Measurements from ENCODE around the gene ALPI. TPM values are rescaled to one million over a fixed set of nuclear protein-coding genes. Genes with fewer than 3 reads are reported as not detected.
A peak's percentile ranks its signal among the peaks of the same experiment; 100 is the strongest.

Gene ALPI
- total RNA-seq, 1 experiment from 2014 or later: not detected

DNA sequence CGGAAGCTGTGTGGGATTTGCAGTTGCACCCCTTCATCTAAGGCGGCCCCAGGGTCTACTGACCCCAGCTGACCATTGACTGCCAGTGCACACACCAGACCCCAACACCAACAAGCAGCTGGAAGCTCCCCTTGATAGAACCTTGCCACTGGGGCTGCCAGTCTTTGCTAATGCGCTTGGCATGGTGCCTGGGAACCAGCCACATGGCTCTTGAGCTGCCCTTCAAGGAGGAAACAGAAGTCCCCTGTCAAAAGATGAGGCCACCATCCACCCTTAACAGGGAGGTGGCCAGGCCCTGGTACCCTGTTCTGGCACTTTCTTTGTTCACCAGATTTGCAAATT lies 8.6 kb downstream of the ALPI start:
- CTCF ChIA-PET: interaction anchor here (0.6 to 1.2 kb wide), 3 partner anchors 18 to 93 kb away, joined by 3 read pairs; no protein-coding TSS in a partner anchor
- Mint-ChIP-seq H3K36me3 (ENCODE audit: insufficient read depth, unreplicated experiment) (no peaks in the 10 kb centered on the region), H3K4me3 (ENCODE audit: unreplicated experiment) (no peak overlapping the region), H3K4me1 (ENCODE audit: insufficient read depth, unreplicated experiment) (peaks cover 20% of the 10 kb centered on the region), H3K27ac (ENCODE audit: low read depth, unreplicated experiment) (no peak overlapping the region), H3K9me3 (ENCODE audit: unreplicated experiment) (no peaks in the 10 kb centered on the region), H3K27me3 (ENCODE audit: insufficient read depth, unreplicated experiment) (no peaks in the 10 kb centered on the region)
- intact Hi-C loops (cut with micrococcal nuclease): no loop called here
- BruUV-seq (replicated peaks): no TSS peak
- TF ChIP-seq, protein P1, sequence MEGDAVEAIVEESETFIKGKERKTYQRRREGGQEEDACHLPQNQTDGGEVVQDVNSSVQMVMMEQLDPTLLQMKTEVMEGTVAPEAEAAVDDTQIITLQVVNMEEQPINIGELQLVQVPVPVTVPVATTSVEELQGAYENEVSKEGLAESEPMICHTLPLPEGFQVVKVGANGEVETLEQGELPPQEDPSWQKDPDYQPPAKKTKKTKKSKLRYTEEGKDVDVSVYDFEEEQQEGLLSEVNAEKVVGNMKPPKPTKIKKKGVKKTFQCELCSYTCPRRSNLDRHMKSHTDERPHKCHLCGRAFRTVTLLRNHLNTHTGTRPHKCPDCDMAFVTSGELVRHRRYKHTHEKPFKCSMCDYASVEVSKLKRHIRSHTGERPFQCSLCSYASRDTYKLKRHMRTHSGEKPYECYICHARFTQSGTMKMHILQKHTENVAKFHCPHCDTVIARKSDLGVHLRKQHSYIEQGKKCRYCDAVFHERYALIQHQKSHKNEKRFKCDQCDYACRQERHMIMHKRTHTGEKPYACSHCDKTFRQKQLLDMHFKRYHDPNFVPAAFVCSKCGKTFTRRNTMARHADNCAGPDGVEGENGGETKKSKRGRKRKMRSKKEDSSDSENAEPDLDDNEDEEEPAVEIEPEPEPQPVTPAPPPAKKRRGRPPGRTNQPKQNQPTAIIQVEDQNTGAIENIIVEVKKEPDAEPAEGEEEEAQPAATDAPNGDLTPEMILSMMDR (IDR thresholded peaks at IDR 0.05; ENCODE audit: unreplicated experiment): no peak
- peak; percentile 9 for DNase-seq (ENCODE audit: unreplicated experiment)
- POLR2A ChIA-PET: no interaction called here

DNA sequence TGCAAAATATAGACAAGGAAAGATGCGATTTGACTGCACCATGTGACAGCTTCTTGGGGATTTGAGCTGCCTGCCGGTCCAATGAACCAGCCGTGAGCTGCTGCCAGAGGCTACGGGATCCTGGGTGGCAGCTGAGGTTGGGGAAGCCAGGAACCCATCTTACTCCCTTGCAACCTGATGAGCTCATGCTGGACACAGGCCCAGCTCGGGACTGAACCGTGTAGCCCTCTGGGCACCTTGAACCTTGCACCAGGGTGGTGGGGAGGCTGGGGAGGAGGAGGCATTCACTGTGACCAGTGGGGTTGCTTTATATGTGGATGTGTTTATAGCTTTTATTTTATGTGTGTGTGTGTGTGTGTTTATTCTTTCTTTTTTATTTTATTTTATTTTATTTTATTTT lies 9.1 kb downstream of the ALPI start:
- ChIA-PET POLR2A (no interaction called here), CTCF (interaction anchor here (0.8 to 1.1 kb wide), 2 partner anchors 18 to 24 kb away, joined by 3 to 4 read pairs; no protein-coding TSS in a partner anchor)
- H3K4me3 Mint-ChIP-seq (ENCODE audit: unreplicated experiment): no peak overlapping the region
- no peaks in the 10 kb centered on the region for H3K9me3 Mint-ChIP-seq (ENCODE audit: unreplicated experiment)
- peaks cover 16% of the 10 kb centered on the region for H3K4me1 Mint-ChIP-seq (ENCODE audit: insufficient read depth, unreplicated experiment)
- no peak for DNase-seq (ENCODE audit: unreplicated experiment)
- intact Hi-C loops (cut with micrococcal nuclease): no loop called here
- no peaks in the 10 kb centered on the region for H3K36me3 Mint-ChIP-seq (ENCODE audit: insufficient read depth, unreplicated experiment)
- H3K27ac Mint-ChIP-seq (ENCODE audit: low read depth, unreplicated experiment): no peak overlapping the region
- H3K27me3 Mint-ChIP-seq (ENCODE audit: insufficient read depth, unreplicated experiment): peaks cover 5% of the 10 kb centered on the region
- TF ChIP-seq, protein P1 (IDR thresholded peaks at IDR 0.05; ENCODE audit: unreplicated experiment): no peak
- no TSS peak for BruUV-seq (replicated peaks)

DNA sequence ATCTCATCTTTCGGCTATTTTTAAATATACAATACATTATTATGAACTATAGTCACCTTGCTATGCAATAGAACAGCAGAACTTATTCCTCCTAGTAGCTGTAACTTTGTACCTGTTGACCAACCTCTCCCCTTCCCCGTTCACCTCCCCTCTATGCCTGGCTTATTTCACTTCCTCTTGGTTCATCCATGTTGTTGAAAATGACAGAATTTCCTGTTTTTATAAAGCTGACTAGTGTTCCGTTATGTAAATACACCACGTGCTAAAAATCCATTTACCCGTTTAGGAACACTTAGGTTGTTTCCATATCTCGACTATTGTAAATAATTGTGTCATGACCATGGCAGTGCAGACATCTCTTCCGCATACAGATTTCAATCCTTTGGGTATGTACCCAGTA lies 10.3 kb downstream of the ALPI start:
- H3K4me1 Mint-ChIP-seq (ENCODE audit: insufficient read depth, unreplicated experiment): peaks cover 12% of the 10 kb centered on the region
- H3K4me3 Mint-ChIP-seq (ENCODE audit: unreplicated experiment): no peak overlapping the region
- H3K9me3 Mint-ChIP-seq (ENCODE audit: unreplicated experiment): no peaks in the 10 kb centered on the region
- peaks cover 16% of the 10 kb centered on the region for H3K27me3 Mint-ChIP-seq (ENCODE audit: insufficient read depth, unreplicated experiment)
- TF ChIP-seq, protein P1 (IDR thresholded peaks at IDR 0.05; ENCODE audit: unreplicated experiment): no peak
- CTCF ChIA-PET: interaction anchor here (0.7 kb wide), 2 partner anchors 127 to 752 kb away, joined by 3 read pairs; no protein-coding TSS in a partner anchor
- no peak for DNase-seq (ENCODE audit: unreplicated experiment)
- POLR2A ChIA-PET: no interaction called here
- no TSS peak for BruUV-seq (replicated peaks)
- no peaks in the 10 kb centered on the region for H3K36me3 Mint-ChIP-seq (ENCODE audit: insufficient read depth, unreplicated experiment)
- H3K27ac Mint-ChIP-seq (ENCODE audit: low read depth, unreplicated experiment): no peak overlapping the region
- intact Hi-C loops (cut with micrococcal nuclease): no loop called here

DNA sequence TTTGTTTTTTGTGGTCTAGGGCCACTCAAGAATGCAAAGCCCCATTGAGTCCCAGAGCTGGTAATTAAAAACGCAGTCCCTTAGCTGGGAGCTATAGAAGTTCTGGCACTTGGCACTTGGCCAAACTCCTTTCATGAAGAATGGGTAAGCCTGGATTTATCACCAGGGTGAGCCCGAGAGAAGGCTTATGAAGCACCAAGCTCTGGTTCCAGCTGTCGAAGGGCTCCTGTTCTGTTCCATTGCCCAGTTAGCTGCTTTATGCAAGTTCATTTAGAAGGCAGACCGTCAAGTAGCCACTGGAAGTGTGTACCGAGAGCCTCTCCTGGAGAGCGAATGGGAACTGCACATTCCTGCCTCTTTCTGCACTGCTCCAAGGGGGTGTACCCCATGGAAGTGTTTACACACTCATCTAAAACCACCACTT lies 17.5 kb downstream of the ALPI start:
- POLR2A ChIA-PET: no interaction called here
- Mint-ChIP-seq H3K4me1 (ENCODE audit: insufficient read depth, unreplicated experiment) (no peaks in the 10 kb centered on the region), H3K27me3 (ENCODE audit: insufficient read depth, unreplicated experiment) (peaks cover 70% of the 10 kb centered on the region), H3K4me3 (ENCODE audit: unreplicated experiment) (no peak overlapping the region), H3K9me3 (ENCODE audit: unreplicated experiment) (peaks cover 15% of the 10 kb centered on the region), H3K27ac (ENCODE audit: low read depth, unreplicated experiment) (no peak overlapping the region), H3K36me3 (ENCODE audit: insufficient read depth, unreplicated experiment) (peaks cover 6% of the 10 kb centered on the region)
- CTCF ChIA-PET: interaction anchor here (0.8 kb wide), 1 partner anchor 48 kb away, joined by 3 read pairs; no protein-coding TSS in a partner anchor
- TF ChIP-seq, protein P1 (IDR thresholded peaks at IDR 0.05; ENCODE audit: unreplicated experiment): no peak
- BruUV-seq (replicated peaks): no TSS peak
- peak; percentile 49 for DNase-seq (ENCODE audit: unreplicated experiment)
- intact Hi-C loops (cut with micrococcal nuclease): no loop called here

All from MCF 10A (cell line).